NCI-H1092 (cell line): Measurements from ENCODE around the gene CAPN3.
"Not testable (repeated sequence)": the region's sequence is repeated elsewhere in the genome, so short reads cannot be mapped to it uniquely, and the experiment has no call there.

Experiments used
- DNase-seq: peaks from one replicate; lab custom pipeline; 2025; lab: John Stamatoyannopoulos, UW

Gene CAPN3

DNA sequence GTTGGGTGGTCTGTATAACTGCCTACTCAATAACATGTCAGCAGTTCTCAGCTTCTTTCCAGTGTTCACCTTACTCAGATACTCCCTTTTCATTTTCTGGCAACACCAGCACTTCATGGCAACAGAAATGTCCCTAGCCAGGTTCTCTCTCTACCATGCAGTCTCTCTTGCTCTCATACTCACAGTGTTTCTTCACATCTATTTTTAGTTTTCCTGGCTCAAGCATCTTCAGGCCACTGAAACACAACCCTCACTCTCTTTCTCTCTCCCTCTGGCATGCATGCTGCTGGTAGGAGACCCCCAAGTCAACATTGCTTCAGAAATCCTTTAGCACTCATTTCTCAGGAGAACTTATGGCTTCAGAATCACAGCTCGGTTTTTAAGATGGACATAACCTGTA is at the start of gene CAPN3:
CAPN3 (plus strand) TSS at position 253 of the 400 bp plus-strand sequence. CDS start 305 bp downstream, outside the sequence.
- no peak for DNase-seq

DNA sequence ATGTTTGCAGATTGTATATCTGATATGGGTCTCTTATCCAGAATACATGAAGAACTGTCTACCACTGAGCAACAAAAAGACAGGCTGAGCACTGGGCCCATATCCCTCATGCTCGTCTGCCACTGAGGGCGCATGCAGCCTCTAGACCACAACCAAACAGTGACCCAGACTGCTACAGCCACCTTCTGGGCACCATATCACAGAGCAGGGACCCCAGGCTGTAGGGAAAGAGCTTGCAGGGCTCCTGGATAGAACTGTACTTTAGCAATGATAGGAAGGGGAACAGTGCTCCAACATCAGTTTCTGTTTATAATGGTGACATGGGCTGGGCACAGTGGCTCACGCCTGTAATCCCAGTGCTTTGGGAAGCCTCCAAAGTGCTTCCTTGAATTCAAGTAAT is 45.8 kb upstream of the CAPN3 start:
- no peak for DNase-seq

DNA sequence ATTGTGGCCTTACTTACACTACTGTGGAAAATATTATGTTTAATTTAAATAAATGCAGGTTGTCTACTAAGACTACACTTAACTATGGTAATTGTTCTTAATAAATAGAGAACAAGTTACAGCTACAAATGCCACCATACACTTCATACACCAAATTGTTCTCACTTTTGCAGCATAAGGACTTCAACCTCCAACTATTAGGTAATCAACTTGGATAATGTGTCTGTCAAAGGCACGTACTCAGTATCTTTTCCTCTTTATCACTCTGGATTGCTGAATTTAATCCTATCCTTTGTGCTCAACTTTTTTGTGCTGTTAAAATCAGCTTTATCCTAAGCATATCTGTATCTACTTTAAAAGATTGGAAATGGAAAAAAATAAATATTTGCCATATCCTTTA is 44.5 kb upstream of the CAPN3 start:
- no peak for DNase-seq

DNA sequence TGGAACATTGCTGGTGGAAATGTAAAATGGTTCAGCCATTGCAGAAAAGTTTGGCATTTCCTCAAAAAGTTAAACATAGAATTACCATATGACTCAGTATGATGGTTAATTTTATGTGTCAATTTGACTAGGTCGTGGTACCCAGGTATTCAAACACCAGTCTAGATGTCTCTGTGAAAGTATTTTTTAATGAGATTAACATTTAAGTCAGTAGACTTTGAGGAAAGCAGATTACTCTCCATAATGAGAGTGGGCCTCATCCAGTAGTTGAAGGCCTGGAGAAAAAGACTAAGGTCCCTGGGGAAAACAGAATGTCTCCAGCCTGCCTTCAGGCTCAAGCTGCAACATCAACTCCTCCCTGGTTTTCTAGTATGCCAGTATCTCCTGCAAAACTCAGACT is 43.8 kb upstream of the CAPN3 start:
- no peak for DNase-seq

DNA sequence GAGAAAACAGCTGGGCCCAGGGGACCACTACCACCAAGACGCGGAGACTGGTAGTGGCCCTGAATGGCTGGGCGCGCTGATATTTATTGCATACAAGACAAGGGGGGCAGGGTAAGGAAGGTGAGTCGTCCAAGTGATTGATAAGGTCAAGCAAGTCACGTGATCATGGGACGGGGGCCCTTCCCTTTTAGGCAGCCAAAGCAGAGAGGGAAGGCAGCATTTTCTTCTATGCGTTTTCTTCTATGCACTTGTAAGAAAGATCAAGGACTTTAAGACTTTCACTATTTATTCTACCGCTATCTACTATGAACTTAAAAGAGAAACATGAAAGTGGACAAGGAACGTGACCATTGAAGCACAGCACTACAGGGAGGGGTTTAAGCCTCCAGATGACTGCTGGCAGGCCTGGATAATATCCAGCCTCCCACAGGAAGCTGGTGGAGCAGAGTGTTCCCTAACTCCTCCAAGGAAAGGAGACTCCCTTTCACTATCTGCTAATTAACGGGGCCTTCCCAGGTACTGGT is 43.0 kb upstream of the CAPN3 start:
- DNase-seq, result not testable (repeated sequence)

DNA sequence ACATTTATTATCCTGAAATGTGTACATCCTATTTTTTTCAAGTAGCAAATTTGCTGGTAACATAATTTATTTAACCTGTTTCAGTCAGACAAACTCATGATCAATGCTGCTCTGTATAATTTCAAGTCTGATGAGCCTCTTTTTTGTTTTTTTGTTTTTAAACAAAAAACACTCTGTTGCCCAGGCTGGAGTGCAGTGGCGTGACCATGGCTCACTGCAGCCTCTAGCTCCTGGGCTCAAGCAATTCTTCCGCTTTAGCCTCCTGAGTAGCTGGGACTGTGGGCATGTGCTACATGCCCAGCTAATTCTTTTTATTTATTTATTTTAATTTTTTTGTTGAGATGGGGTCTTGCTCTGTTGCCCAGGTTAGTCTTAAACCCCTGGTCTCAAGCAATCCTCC is 40.1 kb upstream of the CAPN3 start:
- DNase-seq, result no peak

DNA sequence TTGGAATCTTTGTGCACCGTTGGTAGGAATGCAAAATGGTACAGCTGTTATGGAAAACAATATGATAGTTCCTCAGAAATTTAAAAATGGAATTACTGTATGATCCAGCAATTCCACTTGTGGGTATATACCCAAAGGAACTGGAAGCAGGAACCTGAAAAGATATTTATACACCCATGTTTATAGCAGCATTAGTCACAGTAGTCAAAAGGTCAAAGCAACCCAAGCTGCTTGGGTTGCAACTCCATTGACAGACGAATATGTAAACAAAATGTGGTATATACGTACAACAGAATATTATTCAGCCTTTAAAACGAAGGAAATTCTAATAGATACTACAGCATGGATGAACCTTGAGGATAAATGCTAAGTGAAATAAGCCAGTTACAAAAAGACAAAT is 35.0 kb upstream of the CAPN3 start:
- DNase-seq, result no peak

DNA sequence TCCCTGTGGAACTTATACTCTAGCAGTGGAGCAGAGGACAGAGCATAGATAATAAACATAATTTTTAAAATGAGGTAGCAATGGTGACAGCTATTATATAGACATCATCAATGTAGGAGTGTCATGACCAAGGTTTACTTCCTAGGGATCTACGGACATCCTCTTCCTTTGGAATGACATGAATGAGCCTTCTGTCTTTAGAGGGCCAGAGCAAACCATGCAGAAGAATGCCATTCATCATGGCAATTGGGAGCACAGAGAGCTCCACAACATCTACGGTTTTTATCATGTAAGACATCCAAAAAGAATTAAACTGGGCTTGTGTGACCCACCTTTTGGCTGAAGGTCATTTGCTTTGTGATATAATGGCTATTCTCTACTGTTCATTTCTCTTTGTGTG is 30.1 kb upstream of the CAPN3 start:
- DNase-seq, result no peak

DNA sequence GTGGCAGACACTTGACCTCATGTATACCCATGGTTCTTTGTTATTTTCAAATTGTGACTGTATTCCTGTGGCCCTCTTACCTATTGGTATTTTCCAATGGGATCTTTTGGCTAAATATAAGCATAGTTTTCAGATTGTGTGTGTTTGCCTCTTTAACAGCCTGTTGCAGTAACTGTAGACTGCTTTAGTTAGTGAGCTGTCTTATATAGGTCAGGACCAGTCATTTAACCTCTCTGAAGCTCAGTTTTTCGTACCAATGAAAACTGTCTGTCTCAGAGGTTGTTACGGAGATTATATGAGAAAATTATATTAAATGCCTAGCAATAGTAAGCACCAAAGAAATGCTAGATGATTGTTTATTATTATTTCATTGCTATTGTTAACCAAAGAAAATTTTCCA is 29.3 kb upstream of the CAPN3 start:
- no peak for DNase-seq

DNA sequence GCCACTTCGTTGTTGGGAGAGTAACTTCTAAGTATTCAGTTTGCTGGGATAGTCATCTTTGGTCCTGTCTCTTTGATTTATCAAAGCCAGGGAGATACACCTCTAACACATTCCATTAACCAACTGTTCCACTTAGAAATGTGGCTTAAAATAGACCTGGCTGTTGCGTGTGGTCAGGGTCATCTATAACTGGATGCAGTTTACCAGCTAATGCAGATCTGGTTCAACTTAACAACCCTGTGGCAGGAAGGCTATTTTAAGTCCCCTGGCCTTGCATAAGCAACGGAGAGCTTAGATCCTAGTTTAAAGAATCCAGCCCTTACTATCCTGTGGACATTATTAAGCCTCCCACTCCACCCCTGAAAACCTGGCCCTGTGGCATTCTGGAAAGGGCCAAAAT is 28.1 kb upstream of the CAPN3 start:
- DNase-seq, result no peak

DNA sequence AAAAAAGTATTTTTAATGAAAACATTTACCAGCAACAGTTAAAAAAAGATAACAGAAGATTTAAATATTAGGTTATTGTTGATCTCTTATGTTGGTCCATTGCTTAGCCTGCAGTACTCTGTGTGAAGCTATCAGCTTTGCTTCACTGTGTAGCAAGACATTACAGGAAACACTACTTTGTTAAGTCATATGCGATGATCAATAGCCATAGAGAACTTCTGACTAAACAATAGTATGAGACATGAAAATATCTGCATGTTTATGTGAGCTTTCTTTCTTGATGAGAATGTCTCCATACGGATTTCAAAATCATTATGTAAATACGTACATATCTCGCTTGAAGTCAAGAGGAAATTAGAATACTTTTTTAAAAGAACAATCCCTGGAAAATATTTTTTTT is 27.0 kb upstream of the CAPN3 start:
- DNase-seq, result no peak

DNA sequence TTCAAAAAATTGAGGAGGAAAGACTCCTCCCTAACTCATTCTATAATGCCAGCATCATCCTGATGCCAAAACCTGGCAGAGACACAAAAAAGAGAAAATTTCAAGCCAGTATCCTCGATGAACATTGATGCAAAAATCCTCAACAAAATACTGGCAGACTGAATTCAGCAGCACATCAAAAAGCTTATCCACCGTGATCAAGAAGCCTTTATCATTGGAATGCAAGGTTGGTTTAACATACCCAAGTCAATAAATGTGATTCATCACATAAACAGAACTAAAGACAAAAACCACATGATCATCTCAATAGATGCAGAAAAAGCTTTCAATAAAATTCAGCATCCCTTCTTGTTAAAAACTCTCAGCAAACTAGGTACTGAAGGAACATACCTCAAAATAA is 24.2 kb upstream of the CAPN3 start:
- DNase-seq, result no peak

DNA sequence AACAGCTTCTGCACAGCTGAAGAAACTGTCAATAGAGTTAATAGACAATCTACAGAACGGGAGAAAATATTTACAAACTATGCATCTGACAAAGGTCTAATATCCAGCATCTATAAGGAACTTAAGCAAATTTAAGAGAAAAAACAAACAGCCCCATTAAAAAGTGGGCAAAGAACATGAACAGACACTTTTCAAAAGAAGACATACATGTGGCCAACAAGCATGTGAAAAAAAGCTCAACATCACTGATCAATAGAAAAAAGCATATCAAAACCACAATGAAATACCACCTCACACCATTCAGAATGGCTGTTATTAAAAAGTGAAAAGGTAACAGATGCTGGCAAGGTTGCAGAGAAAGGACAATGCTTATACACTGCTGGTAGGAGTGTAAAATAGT is 22.7 kb upstream of the CAPN3 start:
- DNase-seq, result not testable (repeated sequence)

DNA sequence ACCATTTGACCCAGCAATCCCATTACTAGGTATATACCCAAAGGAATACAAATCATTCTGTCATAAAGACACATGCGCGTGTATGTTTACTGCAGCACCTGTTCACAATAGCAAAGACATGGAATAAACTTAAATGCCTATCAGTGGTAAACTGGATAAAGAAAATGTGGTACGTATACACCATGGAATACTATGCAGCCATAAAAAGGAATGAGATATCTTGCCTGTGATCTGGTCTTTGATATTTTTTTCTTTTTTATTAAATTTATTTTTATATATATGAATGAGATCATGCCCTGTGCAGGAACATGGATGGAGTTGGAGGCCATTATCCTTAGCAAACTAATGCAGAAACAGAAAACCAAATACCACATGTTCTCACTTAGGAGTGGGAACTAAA is 22.2 kb upstream of the CAPN3 start:
- not testable (repeated sequence) for DNase-seq

DNA sequence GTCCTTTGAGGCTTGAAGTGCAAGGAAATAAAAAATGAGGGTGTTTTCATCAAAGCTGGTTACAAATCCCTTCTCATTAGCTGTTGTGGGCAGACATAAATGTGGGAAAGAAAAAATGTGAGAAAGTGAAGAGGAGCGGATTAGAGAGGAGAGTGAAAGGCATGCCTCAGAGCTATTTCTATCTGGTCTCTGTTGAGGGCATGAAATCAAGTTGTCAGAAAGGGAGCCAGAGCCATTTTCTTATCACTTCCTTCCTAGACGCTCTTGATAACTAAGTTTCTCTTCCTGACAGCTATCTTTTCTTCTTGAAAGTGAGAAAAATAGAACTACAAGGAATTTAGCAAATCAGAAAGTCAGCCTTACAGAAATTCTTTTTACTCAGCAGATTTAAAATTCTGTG is 20.8 kb upstream of the CAPN3 start:
- no peak for DNase-seq

DNA sequence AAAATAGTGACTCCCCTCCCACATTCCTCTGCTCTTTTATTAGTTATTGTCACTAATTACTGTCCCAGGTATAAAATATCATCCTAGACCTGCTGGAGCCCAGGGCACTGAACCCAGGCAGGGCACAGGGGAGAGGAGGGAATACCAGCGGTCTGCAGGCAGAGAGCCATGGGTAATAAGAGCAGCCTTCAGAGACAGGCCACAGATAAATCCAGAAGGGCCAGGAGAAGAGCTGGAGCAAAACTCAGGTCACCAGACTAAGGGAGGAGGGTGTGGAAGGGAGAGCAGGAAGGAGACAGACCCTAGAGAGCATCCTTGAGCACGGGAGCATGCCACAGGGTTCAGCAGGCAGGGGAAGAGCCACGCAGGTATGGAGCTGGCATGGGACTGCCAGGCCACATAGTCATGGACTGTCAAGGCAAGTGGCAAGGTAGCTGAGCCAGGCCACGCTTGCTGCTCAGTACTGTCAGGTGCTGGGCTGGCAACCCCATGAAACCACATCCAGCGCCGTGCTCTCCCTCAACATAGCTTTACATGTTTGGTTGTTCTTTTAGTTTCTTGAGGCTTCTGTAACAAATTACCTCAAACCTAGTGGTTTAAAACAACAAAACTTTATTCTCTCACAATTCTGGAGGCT is 15.6 kb upstream of the CAPN3 start:
- no peak for DNase-seq

DNA sequence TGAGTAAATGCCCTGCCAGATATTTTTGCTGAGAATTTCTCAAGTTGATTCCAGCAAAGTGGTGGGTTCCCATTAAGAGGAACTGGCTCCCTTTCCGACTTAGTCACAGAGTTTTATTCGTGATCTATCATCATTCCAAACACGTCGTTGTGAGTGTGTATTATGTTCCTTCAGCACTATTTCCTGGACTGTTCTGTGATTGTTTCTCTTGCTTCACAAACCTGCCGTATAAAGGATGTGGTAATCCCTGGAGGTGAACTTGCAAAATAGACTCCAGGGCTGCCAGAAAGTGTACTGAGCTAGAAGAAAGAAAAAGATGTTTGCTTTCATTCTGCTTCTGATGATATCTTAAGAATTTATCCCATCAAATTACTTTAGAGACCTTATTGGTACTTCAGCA is 14.5 kb upstream of the CAPN3 start:
- no peak for DNase-seq

DNA sequence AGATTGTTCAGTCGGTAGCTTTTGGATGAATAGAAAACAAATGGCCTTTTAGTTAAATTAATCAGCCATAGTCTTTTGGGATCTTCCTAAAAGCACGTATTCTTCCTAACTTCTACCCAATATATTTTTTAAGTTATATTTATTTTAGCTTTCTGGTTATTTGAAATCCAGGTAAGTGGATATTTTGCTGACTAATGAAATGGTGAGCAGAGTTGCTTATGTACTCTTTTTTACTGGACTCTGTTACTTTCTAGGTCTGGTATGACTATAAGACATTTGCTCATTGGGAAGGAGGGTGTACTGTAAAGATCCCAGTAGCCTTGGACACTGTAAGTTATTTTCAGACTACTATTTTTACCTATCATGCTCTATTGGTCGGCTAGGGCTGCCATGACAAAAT is 13.8 kb upstream of the CAPN3 start:
- no peak for DNase-seq

DNA sequence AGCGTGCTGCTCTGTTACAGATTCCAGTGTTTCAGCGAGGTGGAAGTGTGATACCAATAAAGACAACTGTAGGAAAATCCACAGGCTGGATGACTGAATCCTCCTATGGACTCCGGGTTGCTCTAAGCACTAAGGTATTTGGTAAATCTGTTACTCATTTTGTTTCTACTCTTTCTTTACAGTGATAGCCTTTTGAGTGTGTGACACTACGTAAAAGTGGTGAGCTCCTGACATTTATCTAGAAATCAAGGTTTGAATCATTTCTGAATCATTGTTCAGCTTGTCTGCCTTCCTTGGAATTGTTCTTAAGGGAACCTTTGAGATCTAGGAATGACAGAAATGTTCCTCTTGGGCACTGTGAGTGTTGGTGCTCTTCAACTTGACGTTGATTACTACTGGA is 11.2 kb upstream of the CAPN3 start:
- no peak for DNase-seq

DNA sequence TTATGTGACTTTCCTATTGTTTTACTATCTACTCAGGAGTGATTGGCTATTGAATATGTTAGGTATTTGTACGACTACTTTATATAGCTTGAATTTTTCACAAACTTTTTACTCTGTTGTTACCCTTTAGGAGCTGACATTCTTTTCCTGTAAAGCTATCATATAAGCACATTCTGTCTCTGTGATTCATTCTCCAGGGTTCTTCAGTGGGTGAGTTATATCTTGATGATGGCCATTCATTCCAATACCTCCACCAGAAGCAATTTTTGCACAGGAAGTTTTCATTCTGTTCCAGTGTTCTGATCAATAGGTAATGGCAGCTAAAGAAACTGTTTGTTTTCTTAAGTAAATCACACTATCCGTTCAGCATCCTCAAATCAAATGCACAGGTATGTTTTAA is 10.1 kb upstream of the CAPN3 start:
- no peak for DNase-seq

DNA sequence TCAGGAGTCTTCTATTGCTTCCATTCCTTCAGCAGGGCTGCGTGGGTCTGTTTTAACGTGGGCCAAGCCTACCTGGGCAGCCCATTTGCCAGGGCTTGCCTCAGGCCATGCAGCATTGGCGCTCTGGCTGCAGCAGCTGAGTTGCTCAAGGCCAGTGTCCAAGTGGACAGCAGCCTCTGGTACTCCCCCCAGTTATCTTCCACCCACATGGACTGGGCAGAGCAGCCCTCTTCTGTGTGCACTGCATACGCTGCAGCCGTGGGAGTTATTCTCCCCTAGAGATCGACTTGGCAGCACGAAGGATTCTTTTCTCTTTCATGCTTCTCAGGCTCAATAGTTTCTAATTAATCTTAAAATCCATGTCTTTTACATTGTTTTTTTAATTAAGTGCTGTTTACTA is 6.9 kb upstream of the CAPN3 start:
- no peak for DNase-seq

DNA sequence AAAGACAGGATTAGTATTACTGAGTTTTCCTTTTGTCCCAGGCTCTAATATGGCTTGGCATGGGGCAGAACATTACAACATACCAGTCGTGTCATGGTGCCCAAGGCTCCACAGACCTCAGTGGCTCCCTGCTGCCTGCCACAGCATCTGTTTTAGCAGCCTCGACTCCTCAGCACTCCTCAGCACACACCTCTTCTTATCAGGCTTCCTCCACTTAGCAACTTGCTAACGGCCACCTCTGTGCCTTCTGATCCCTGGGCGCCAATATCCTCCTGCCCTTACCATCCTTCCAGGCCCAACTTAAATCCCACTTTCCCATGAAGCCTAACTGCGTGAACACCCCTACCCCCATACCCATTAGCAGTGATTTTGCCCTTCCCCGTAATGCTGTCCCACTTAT is 6.2 kb upstream of the CAPN3 start:
- DNase-seq, result no peak

DNA sequence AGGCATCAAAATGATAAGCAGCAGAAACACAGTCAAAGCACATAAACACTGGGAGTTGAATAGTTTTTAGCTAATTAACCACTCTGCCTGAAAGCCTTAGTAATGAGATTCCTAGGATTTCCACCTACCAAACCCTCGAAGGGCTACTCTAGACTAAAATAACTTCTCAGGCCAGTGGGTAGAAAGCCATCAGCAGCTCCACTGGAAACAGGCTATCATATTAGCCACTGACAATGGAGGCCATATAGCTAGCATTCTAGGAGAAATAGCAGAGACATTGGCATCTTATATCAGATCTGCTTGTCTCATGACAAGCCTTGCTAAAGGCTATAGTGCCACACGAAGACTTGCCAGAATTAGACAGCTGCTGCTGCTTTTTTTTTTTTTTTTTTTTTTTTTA is 4.5 kb upstream of the CAPN3 start:
- DNase-seq, result no peak

DNA sequence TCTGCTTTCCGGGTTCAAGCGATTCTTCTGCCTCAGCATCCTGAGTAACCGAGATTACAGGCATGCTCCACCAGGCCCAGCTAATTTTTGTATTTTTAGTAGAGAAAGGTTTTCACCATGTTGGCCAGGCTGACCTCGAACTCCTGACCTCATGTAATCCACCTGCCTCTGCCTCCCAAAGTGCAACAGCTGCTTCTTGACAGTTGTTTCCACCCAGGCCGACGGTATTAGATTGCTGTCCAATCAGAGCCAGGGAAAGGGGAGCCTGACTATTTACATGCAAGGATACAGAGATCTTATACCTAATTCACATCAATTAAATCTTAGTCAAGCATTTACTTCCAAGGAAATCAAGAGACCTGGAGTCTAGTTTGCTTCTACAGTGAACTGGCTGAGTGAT is 4.0 kb upstream of the CAPN3 start:
- no peak for DNase-seq

DNA sequence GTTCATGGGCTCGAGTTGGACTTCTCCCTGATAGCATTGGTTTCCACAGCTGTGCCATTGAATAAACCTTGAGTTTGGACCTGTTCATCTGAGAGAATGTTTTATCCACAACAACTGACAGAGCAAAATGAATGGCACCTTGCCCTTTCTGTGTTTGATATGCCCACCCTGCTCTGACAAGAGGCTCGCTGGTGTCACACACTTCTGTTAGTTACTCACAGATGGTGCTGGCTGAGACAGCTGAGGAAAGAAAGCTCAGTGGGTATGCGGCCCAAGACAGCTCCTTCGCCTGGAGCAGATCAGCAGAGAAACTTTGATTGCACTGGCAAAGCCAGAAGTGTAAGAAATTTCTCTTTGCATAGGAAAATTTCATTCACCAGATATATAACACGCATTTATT is 2.5 kb upstream of the CAPN3 start:
- DNase-seq, result no peak
